NCI-H2081 treated with DMSO at 0.1 percent for 48 hours (cell line): ENCODE measurements around the gene STEEP1.

Experiments used
- DNase-seq: peaks from one replicate; lab custom pipeline; 2025; lab: John Stamatoyannopoulos, UW

The STEEP1 gene

GRCh38 chrX:119488749-119489148 is 76.5 kb downstream of the STEEP1 start:
- DNase-seq = peak; percentile 34
